B cell (primary cell): Measurements from ENCODE around the gene PNPLA6. TPM values are rescaled to one million over a fixed set of nuclear protein-coding genes. Genes with fewer than 3 reads are reported as not detected.

Source experiments
- ATAC-seq: fragments of 200-7000 bp; cut with Tn5 transposase; one replicate; pipeline ENCODE4 v1.10.0; 2021; ENCODE audit warnings: low read depth, mild to moderate bottlenecking, moderate number of reproducible peaks, moderate library complexity
- CTCF ChIA-PET: fragments of 350-600 bp; sonication (Branson Sonifier 250); formaldehyde crosslinking; loops from one replicate; lab custom pipeline; 2021; ENCODE audit warnings: antibody characterized with exemption, inconsistent platforms; lab: Charles Lee
- POLR2A ChIA-PET: fragments of 350-600 bp; sonication (Branson Sonifier 250); formaldehyde crosslinking; loops from one replicate; lab custom pipeline; 2021; ENCODE audit warnings: antibody characterized with exemption; lab: Charles Lee
- DNase-seq: peaks from one replicate; pipeline ENCODE4 v3.0.0; 2013
- H2AFZ ChIP-seq: 2 replicates; pipeline ENCODE4 v1.6.1; 2012; ENCODE audit warnings: mild to moderate bottlenecking, low read depth, low read length; ENCODE audit not compliant: insufficient read depth, poor library complexity, severe bottlenecking
- H3K27ac ChIP-seq, 2 donors: 1 replicate in 1 of 2; 2 replicates in 1 of 2; pipeline ENCODE4 v1.5.1; 2012 to 2013; ENCODE audit warnings: low read length in 2 of 2, mild to moderate bottlenecking in 2 of 2, moderate library complexity in 1 of 2
- H3K27me3 ChIP-seq, 4 experiments: fragments of 200-600 bp in 1 of 4; sonication (generic) in 1 of 4; replicated peaks in 1 of 4; 1 replicate in 2 of 4; 2 replicates in 2 of 4; pipeline versions ENCODE4 v1.6.1 to v1.7.0; 2013 to 2016; ENCODE audit warnings: low read length in 3 of 4, mild to moderate bottlenecking in 2 of 4, mixed read lengths in 1 of 4, moderate library complexity in 1 of 4; ENCODE audit not compliant: insufficient read depth in 4 of 4, control insufficient read depth in 3 of 4; ENCODE audit errors: control extremely low read depth in 1 of 4
- H3K36me3 ChIP-seq, 2 experiments: replicated peaks in 1 of 2; 1 replicate in 1 of 2; 2 replicates in 1 of 2; pipeline versions ENCODE4 v1.6.1 to v1.7.1; 2013; ENCODE audit warnings: low read length in 1 of 2; ENCODE audit not compliant: insufficient read depth in 2 of 2, control insufficient read depth in 1 of 2; ENCODE audit errors: control extremely low read depth in 1 of 2, extremely low read depth in 1 of 2
- H3K4me1 ChIP-seq, 2 donors: fragments of 200-600 bp in 1 of 2; sonication (generic) in 1 of 2; 1 replicate in 1 of 2; 2 replicates in 1 of 2; pipeline versions ENCODE4 v1.5.1 to v1.6.1; 2013 to 2017; ENCODE audit warnings: low read length in 2 of 2; ENCODE audit not compliant: control insufficient read depth in 2 of 2, insufficient read depth in 2 of 2
- H3K4me2 ChIP-seq: replicated peaks from 2 replicates; pipeline ENCODE3; 2012; ENCODE audit warnings: mild to moderate bottlenecking, low read depth, low read length; ENCODE audit not compliant: poor library complexity, severe bottlenecking
- H3K4me3 ChIP-seq, 5 experiments: fragments of 200-600 bp in 1 of 5; sonication (generic) in 1 of 5; 1 replicate in 3 of 5; 2 replicates in 2 of 5; pipeline versions ENCODE4 v1.5.1 to v1.7.0; 2011 to 2016; ENCODE audit warnings: low read length in 4 of 5, mild to moderate bottlenecking in 4 of 5, low read depth in 2 of 5, control low read depth in 1 of 5, moderate library complexity in 1 of 5; ENCODE audit not compliant: insufficient read depth in 1 of 5; ENCODE audit errors: control extremely low read depth in 1 of 5, extremely low read depth in 1 of 5
- H3K79me2 ChIP-seq: fragments of 200-600 bp; sonication (generic); one replicate; pipeline ENCODE4 v1.6.0; 2016; ENCODE audit warnings: low read length; ENCODE audit not compliant: control insufficient read depth, insufficient read depth
- H3K9ac ChIP-seq: fragments of 200-600 bp; sonication (generic); 2 replicates; pipeline ENCODE4 v1.6.1; 2017; ENCODE audit warnings: mild to moderate bottlenecking, low read length, moderate library complexity
- H3K9me3 ChIP-seq, 3 donors: one replicate each; pipeline versions ENCODE4 v1.6.1 to v1.7.1; 2013; ENCODE audit warnings: low read length in 2 of 3; ENCODE audit not compliant: control insufficient read depth in 2 of 3, insufficient read depth in 1 of 3; ENCODE audit errors: control extremely low read depth in 1 of 3
- H4K20me1 ChIP-seq: 2 replicates; pipeline ENCODE4 v1.6.0; 2012; ENCODE audit warnings: mild to moderate bottlenecking, low read length; ENCODE audit not compliant: insufficient read depth, control insufficient read depth, poor library complexity, severe bottlenecking
- H3K27ac Mint-ChIP-seq: one replicate; pipeline ENCODE4 v1.8.0; 2021; ENCODE audit warnings: mixed read lengths
- H3K27me3 Mint-ChIP-seq: one replicate; pipeline ENCODE4 v1.8.0; 2021; ENCODE audit warnings: mixed read lengths
- H3K4me1 Mint-ChIP-seq: one replicate; pipeline ENCODE4 v1.8.0; 2021; ENCODE audit warnings: mixed read lengths
- H3K4me3 Mint-ChIP-seq: one replicate; pipeline ENCODE4 v1.8.0; 2021; ENCODE audit warnings: mixed read lengths
- H3K9me3 Mint-ChIP-seq: one replicate; pipeline ENCODE4 v1.8.0; 2022; ENCODE audit warnings: mixed read lengths; ENCODE audit not compliant: insufficient read depth
- EZH2 ChIP-seq: IDR thresholded peaks from 2 replicates; pipeline ENCODE4 v1.6.1; 2012; ENCODE audit warnings: borderline replicate concordance, low read depth, mild to moderate bottlenecking, moderate library complexity, low read length; ENCODE audit not compliant: insufficient read depth, poor library complexity, severe bottlenecking
- WGBS: methylation state at CpG from one replicate; pipeline ENCODE4 v1.1.5; 2013; ENCODE audit warnings: missing lambda C conversion rate; ENCODE audit not compliant: insufficient coverage; 5-methylcytosine and 5-hydroxymethylcytosine counted together
- intact Hi-C: fragments of 100-400 bp; cut with micrococcal nuclease; formaldehyde crosslinking; loops from one replicate; pipeline ENCODE4 v1.10.0; 2022
- polyA plus RNA-seq: library from polyadenylated mRNA; depleted of rRNA; stranded (reverse); fragments of >200 nt; gene quantifications from 2 replicates; pipeline ENCODE4 v1.2.3, GENCODE V29; 2012
- total RNA-seq, 2 donors: library from RNA; stranded (reverse); fragments of 120-200 nt in 1 of 2; gene quantifications; 1 replicate in 1 of 2; 2 replicates in 1 of 2; pipeline versions ENCODE4 v1.2.3 to v1.2.4, GENCODE V29; 2013 to 2022
- TF ChIP-seq, protein P1 (sequence below): fragments of 200-600 bp; IDR thresholded peaks from one replicate; pipeline ENCODE4 v1.8.0; 2022; ENCODE audit warnings: antibody characterized with exemption, mild to moderate bottlenecking

The PNPLA6 gene
- total and polyA plus RNA-seq, 2 donors (not counting 1 experiment from before 2014, with no cell fraction given), result 102 to 149 TPM

DNA sequence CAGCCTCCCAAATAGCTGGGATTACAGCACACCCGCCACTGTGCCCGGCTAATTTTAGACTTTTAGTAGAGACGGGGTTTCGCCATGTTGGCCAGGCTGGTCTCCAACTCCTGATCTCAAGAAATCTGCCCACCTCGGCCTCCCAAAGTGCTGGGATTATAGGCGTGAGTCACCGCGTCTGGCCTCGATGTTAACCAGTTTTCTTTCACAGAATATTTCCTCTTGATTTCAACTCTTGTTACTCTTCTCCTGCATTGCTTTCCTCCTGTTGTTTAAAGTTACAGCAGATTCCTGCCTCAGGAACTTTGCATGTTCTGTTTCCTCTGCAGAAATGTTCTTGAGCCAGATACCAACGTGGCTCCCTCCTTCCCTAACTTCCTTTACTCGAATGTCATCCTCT, 43.0 kb upstream of the PNPLA6 start:
- WGBS, result 84% methylated on average over 11 of the region's 11 CpGs
- ChIA-PET CTCF (no interaction called here), POLR2A (interaction anchor here (0.7 kb wide), 1 partner anchor 43 kb away, joined by 3 read pairs; no protein-coding TSS in a partner anchor)
- Histone ChIP-seq H3K9ac (no peak overlapping the region), H3K79me2 (peaks cover 2% of the 10 kb centered on the region), H3K9me3 (no peaks in the 10 kb centered on the region), H2AFZ (no peak overlapping the region), H3K4me1 (peaks cover 5 to 14% of the 10 kb centered on the region in 2 donors), H3K27ac (no peak overlapping the region), H4K20me1 (no peaks in the 10 kb centered on the region), H3K4me3 (no peak overlapping the region), H3K36me3 (no peaks in the 10 kb centered on the region), H3K4me2 (no peak overlapping the region), H3K27me3 (peaks cover 0 to 8% (median 2%) of the 10 kb centered on the region in 4 experiments)
- no peaks in the 10 kb centered on the region for H3K9me3 Mint-ChIP-seq
- H3K27ac Mint-ChIP-seq, result no peak overlapping the region
- DNase-seq, result no peak
- no peak overlapping the region for H3K4me3 Mint-ChIP-seq
- H3K4me1 Mint-ChIP-seq, result peaks cover 7% of the 10 kb centered on the region
- intact Hi-C loops, result no loop called here
- TF ChIP-seq EZH2, result no peak
- TF ChIP-seq, protein P1, sequence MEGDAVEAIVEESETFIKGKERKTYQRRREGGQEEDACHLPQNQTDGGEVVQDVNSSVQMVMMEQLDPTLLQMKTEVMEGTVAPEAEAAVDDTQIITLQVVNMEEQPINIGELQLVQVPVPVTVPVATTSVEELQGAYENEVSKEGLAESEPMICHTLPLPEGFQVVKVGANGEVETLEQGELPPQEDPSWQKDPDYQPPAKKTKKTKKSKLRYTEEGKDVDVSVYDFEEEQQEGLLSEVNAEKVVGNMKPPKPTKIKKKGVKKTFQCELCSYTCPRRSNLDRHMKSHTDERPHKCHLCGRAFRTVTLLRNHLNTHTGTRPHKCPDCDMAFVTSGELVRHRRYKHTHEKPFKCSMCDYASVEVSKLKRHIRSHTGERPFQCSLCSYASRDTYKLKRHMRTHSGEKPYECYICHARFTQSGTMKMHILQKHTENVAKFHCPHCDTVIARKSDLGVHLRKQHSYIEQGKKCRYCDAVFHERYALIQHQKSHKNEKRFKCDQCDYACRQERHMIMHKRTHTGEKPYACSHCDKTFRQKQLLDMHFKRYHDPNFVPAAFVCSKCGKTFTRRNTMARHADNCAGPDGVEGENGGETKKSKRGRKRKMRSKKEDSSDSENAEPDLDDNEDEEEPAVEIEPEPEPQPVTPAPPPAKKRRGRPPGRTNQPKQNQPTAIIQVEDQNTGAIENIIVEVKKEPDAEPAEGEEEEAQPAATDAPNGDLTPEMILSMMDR, result no peak
- ATAC-seq, result no peak
- H3K27me3 Mint-ChIP-seq, result peaks cover 10% of the 10 kb centered on the region

DNA sequence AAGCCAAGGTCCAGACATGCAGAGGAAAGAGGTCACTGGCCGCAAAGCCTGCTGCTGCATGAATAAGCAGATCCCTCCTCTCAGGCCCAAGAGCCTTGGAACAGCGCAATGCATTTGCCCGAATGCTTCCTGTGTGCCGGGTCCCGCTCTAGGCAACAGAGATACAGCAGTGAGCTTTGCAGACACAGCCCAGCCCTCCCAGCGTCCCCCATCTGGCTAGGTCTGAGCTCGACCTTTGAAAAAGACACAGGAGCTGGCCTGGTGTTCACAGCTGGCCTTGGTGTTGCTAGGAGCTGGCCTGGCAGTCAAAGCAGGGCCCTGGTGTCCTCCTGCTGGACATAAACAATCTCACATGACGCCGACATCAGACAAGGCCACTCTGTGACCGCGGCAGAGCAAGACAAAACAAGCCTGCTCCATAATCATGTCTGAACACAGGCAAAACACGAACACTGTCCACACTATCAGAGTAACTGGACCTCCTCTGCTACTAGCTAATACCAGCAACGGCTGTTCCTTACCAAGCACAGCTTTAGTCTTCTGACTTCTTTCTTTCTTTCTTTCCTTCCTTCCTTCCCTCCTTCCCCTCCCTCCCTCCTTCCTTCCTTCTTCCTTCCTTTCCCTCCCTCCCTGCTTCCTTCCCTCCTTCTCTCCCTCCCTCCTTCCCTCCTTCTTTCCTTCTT, 41.0 kb upstream of the PNPLA6 start:
- Mint-ChIP-seq H3K27me3 (peaks cover 20% of the 10 kb centered on the region), H3K4me1 (peaks cover 2% of the 10 kb centered on the region), H3K4me3 (no peak overlapping the region), H3K9me3 (no peaks in the 10 kb centered on the region), H3K27ac (no peak overlapping the region)
- CTCF ChIA-PET, result interaction anchor here (0.5 kb wide), 1 partner anchor 747 kb away, joined by 3 read pairs; no protein-coding TSS in a partner anchor
- ATAC-seq (no peak), DNase-seq (no peak)
- TF ChIP-seq EZH2, result no peak
- TF ChIP-seq, protein P1, result no peak
- intact Hi-C loops, result no loop called here
- Histone ChIP-seq H2AFZ (no peak overlapping the region), H3K27me3 (peaks cover 0 to 15% (median 2%) of the 10 kb centered on the region in 4 experiments), H4K20me1 (no peaks in the 10 kb centered on the region), H3K4me1 (peaks cover under 1 to 2% of the 10 kb centered on the region in 2 donors), H3K4me2 (no peak overlapping the region), H3K36me3 (no peaks in the 10 kb centered on the region), H3K9me3 (no peaks in the 10 kb centered on the region), H3K4me3 (no peak overlapping the region), H3K9ac (no peak overlapping the region), H3K79me2 (peaks cover 2% of the 10 kb centered on the region), H3K27ac (no peak overlapping the region)
- WGBS, result 82% methylated on average over 13 of the region's 13 CpGs
- POLR2A ChIA-PET, result no interaction called here
